ENCODE measurements around the gene FAM47E. TPM values are rescaled to one million over a fixed set of nuclear protein-coding genes. Genes with fewer than 3 reads are reported as not detected.

Gene FAM47E
- total and polyA plus RNA-seq, 2 of the 13 experiments (the other 11 are each of a cell fraction or from before 2014, with no cell fraction given), result 0.33 to 0.66 TPM

DNA sequence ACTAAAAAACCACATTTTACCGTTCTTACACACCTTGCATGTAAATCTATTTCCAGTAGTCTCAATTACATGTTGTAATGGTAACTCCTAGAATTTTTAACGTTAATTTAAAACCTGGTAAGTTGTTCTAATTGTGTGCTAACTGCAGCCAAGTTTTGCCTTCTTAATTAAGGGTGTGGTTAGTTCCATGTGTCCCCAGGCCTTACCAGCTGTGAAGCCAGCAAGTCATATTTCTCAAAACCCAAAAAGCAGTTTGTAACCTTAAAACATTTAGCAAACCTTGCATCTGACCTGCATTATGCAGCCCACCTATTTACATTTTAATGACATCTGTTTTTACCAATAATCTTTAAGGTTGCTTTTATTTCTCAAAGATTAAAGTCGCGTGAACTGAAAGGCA lies 18.4 kb upstream of the FAM47E start:
- H3K4me2 ChIP-seq (ENCODE audit: low read depth, low read length), result no peak overlapping the region
- no peaks in the 10 kb centered on the region for H3K36me3 ChIP-seq (replicated peaks in 1 of 2; ENCODE audit: control insufficient read depth in 1 of 2, insufficient read depth in 2 of 2, low read length in 2 of 2)
- H4K20me1 ChIP-seq (ENCODE audit: insufficient read depth, low read length), result no peaks in the 10 kb centered on the region
- no peak overlapping the region for H2AFZ ChIP-seq (ENCODE audit: low read length)
- no peak for FAIRE-seq
- ChIA-PET CTCF (ENCODE audit: low intra/inter-chr PET ratio, low total read pairs) (no interaction called here), POLR2A (no interaction called here)
- intact Hi-C loops (cut with micrococcal nuclease; ENCODE audit: unreplicated experiment), result no loop called here
- DNase-seq (ENCODE audit: low spot score), result no peak
- no peak for ATAC-seq
- no peak overlapping the region for H3K9ac ChIP-seq (ENCODE audit: insufficient read depth, low read depth, low read length)
- no peaks in the 10 kb centered on the region for H3K27me3 ChIP-seq (ENCODE audit: control insufficient read depth in 1 of 2, insufficient read depth in 2 of 2, low read length in 2 of 2)
- H3K79me2 ChIP-seq (ENCODE audit: insufficient read depth, low read length), result no peaks in the 10 kb centered on the region
- H3K27ac ChIP-seq (ENCODE audit: extremely low read length, insufficient read depth, low read length), result no peak overlapping the region
- peaks cover 12% of the 10 kb centered on the region for H3K4me1 ChIP-seq (ENCODE audit: insufficient read depth, low read length)
- in situ Hi-C loops (cut with HindIII; ENCODE audit: extremely low pct_ligation_motif_present, low pct_unique_long_range_greater_than_20kb), result no loop called here
- no peaks in the 10 kb centered on the region for H3K9me3 ChIP-seq (ENCODE audit: low read length)
- WGBS (ENCODE audit: low lambda C conversion rate), result 72% methylated on average over 4 of the region's 4 CpGs
- TSS peak; percentile 64 for BruUV-seq (replicated peaks)
- no peak overlapping the region; a peak in 1 of 6 replicates for H3K4me3 ChIP-seq (replicated peaks in 1 of 3; ENCODE audit: insufficient read depth in 1 of 3, low read depth in 2 of 3, low read length in 3 of 3)
- TF ChIP-seq GZF1 (CRISPR knock-in tag; IDR thresholded peaks at IDR 0.05) (no peak), ZNF558 (CRISPR knock-in tag; IDR thresholded peaks at IDR 0.05; ENCODE audit: borderline replicate concordance) (no peak), ZNF468 (CRISPR knock-in tag; IDR thresholded peaks at IDR 0.05) (no peak), ZBED4 (CRISPR knock-in tag; IDR thresholded peaks at IDR 0.05; ENCODE audit: borderline replicate concordance) (no peak), NFE2L1 (CRISPR knock-in tag; IDR thresholded peaks at IDR 0.05; ENCODE audit: borderline replicate concordance) (no peak), NR2F2 (IDR thresholded peaks at IDR 0.05; ENCODE audit: borderline replicate concordance, low read depth) (no peak), ZNF615 (CRISPR knock-in tag; IDR thresholded peaks at IDR 0.05; ENCODE audit: borderline replicate concordance) (no peak), SAP130 (CRISPR knock-in tag; IDR thresholded peaks at IDR 0.05; ENCODE audit: low read depth) (no peak), CHD2 (IDR thresholded peaks at IDR 0.05; ENCODE audit: low read depth, low read length) (no peak), SP140L (CRISPR knock-in tag; IDR thresholded peaks at IDR 0.05; ENCODE audit: borderline replicate concordance) (no peak), LRRFIP1 (CRISPR knock-in tag; conservative IDR thresholded peaks at IDR 0.05) (no peak), CHD4 (IDR thresholded peaks at IDR 0.05; ENCODE audit: borderline replicate concordance, low read length) (no peak), ARHGAP35 (CRISPR knock-in tag; IDR thresholded peaks at IDR 0.05; ENCODE audit: borderline replicate concordance) (no peak), KLF15 (CRISPR knock-in tag; IDR thresholded peaks at IDR 0.05; ENCODE audit: borderline replicate concordance) (no peak), BCL6 (CRISPR knock-in tag; IDR thresholded peaks at IDR 0.05) (no peak)
